Heart left ventricle (tissue), 16 donors: ENCODE measurements around the gene FAM89A. TPM values are rescaled to one million over a fixed set of nuclear protein-coding genes. Genes with fewer than 3 reads are reported as not detected.

Source experiments
- ATAC-seq, 4 donors: fragments of 200-7000 bp; cut with Tn5 transposase; one replicate each; pipeline ENCODE4 v1.9.1; 2020 to 2022; ENCODE audit warnings: moderate library complexity in 4 of 4, mild to moderate bottlenecking in 3 of 4, moderate number of reproducible peaks in 1 of 4
- DNase-seq, 5 donors: peaks; one replicate each; pipeline ENCODE4 v3.0.0-alpha.2; 2020
- H3K27ac ChIP-seq, 12 donors: fragments of 200-600 bp; sonication (generic) in 4 of 12; one replicate each; pipeline versions ENCODE4 v1.5.0 to v1.8.0; 2016 to 2022; ENCODE audit warnings: mild to moderate bottlenecking in 2 of 12
- H3K27me3 ChIP-seq, 9 donors: fragments of 200-600 bp; sonication (generic) in 2 of 9; one replicate each; pipeline versions ENCODE4 v1.5.1 to v1.8.0; 2016 to 2022; ENCODE audit warnings: mild to moderate bottlenecking in 3 of 9
- H3K36me3 ChIP-seq, 9 donors: fragments of 200-600 bp; sonication (generic) in 2 of 9; one replicate each; pipeline versions ENCODE4 v1.5.0 to v1.8.0; 2018 to 2022; ENCODE audit warnings: mild to moderate bottlenecking in 2 of 9
- H3K4me1 ChIP-seq, 12 donors: fragments of 200-600 bp; sonication (generic) in 4 of 12; one replicate each; pipeline versions ENCODE4 v1.5.0 to v1.8.0; 2016 to 2022; ENCODE audit warnings: mild to moderate bottlenecking in 3 of 12
- H3K4me3 ChIP-seq, 12 donors: fragments of 200-600 bp; sonication (generic) in 4 of 12; one replicate each; pipeline versions ENCODE4 v1.5.0 to v1.8.0; 2017 to 2022; ENCODE audit warnings: mild to moderate bottlenecking in 9 of 12, moderate library complexity in 4 of 12
- H3K9me3 ChIP-seq, 12 donors: fragments of 200-600 bp; sonication (generic) in 4 of 12; one replicate each; pipeline versions ENCODE4 v1.5.0 to v1.8.0; 2016 to 2022; ENCODE audit warnings: mild to moderate bottlenecking in 1 of 12
- CTCF ChIP-seq, 12 donors: fragments of 200-600 bp; sonication (generic) in 4 of 12; IDR thresholded peaks; one replicate each; pipeline versions ENCODE4 v1.5.0 to v1.8.0; 2018 to 2022; ENCODE audit warnings: antibody characterized with exemption in 12 of 12, mild to moderate bottlenecking in 5 of 12
- POLR2A ChIP-seq, 2 donors: fragments of 450-650 bp; IDR thresholded peaks; one replicate each; pipeline ENCODE4 v1.6.1; 2017; ENCODE audit warnings: antibody characterized with exemption in 2 of 2, mild to moderate bottlenecking in 2 of 2, moderate library complexity in 2 of 2
- WGBS, 4 donors: extraction: QIAGEN DNeasy Blood & Tissue Kit in 2 of 4; methylation state at CpG; one replicate each; pipeline versions ENCODE4 v1.1.5 to v1.1.7; 2013 to 2018; 5-methylcytosine and 5-hydroxymethylcytosine counted together
- intact Hi-C, 10 donors: fragments of 100-400 bp; cut with DNase I; formaldehyde crosslinking; loops; one replicate each; pipeline versions ENCODE4 v1.11.1 to v1.14.2; 2022
- microRNA counts, 2 donors: library from miRNA; unstranded; fragments of <30 nt; microRNA quantifications; one replicate each; lab custom pipeline; 2016
- polyA plus RNA-seq, 2 donors: library from polyadenylated mRNA; stranded (reverse); fragments of 200-250 nt; gene quantifications; one replicate each; pipeline ENCODE4 v1.2.3, GENCODE V29; 2013
- total RNA-seq, 9 donors: library from RNA; depleted of rRNA in 2 of 9; stranded (reverse); fragments of >200 nt in 2 of 9; fragmentation: NEBNext Ultra II Directional in 3 of 9; extraction: Animal tissue kit (Norgen Biotek cat#: 25700) in 3 of 9; gene quantifications; one replicate each; pipeline versions ENCODE4 v1.1.0 to v1.2.4, GENCODE V29; 2016 to 2023
- donor health status: ischemic (EF 13 %, LVEDD 7.1; RV severe dilation, severe dysfunction).
- donor health status: healthy with polysubstance abuse.
- donor health status: DM: no; HTN: yes; CAD: no.
- donor health status: DM: no; HTN: no; CAD: no.
- donor health status: ischemic (EF 25% LVEDD 6.9; RV normal size, moderate dysfunction).
- donor health status: ischemic (EF 25% LVEDD 5.7; RV mildly dilated, moderate dysfunction).
- donor health status: healthy.
- donor health status: DM: yes; HTN: yes; CAD: no.
- donor health status: ischemic (EF 35%, LVEDD 5.7; RV mildly dilated, moderate dysfunction).
- donor health status: nonischemic (EF 11% LVEDD 7.7; RV severe dilation, severe dysfunction).
- donor health status: DM: yes; HTN: yes; CAD: no.
- donor health status: PGD.
- donor health status: ischemic (EF 29% LVEDD 5.4; RV normal size, mild dysfunction).
- donor health status: nonischemic (EF 23%, LVEDD 6.1; RV moderate dilation, normal function).

The FAM89A gene
- total and polyA plus RNA-seq, 11 donors: 3.8 to 11.5 (median 6.0) TPM

- ATAC-seq: no peak
- Histone ChIP-seq H3K9me3 (no peaks in the 10 kb centered on the region), H3K36me3 (peaks cover 0 to 4% (median 0%) of the 10 kb centered on the region in 9 donors), H3K4me3 (no peak overlapping the region), H3K27me3 (no peaks in the 10 kb centered on the region), H3K4me1 (peaks cover 0 to 20% (median 0%) of the 10 kb centered on the region in 12 donors), H3K27ac (no peak overlapping the region)
- no peak for TF ChIP-seq POLR2A (IDR thresholded peaks at IDR 0.05)
- no peak for TF ChIP-seq CTCF (IDR thresholded peaks at IDR 0.05)
- intact Hi-C loops: loop anchor here in 1 of 10 donors (10.0 kb wide), 1 partner anchor 56 kb away; no protein-coding TSS in a partner anchor
- DNase-seq: no peak
- WGBS, 4 donors: 93 to 96% (median 94%) methylated on average over 5 of the region's 5 CpGs
Measured at GRCh38 chr1:230970432-230970831, 69.6 kb downstream of the FAM89A start.

MicroRNA genes within 50 kb of the gene (microRNA counts, 767-probe panel; counts per million panel counts)
- 0 to 71.6 counts per million in 2 donors for microRNA hsa-miR-1182 (lab: Ali Mortazavi, UCI)

Other genes with a start within 250 kb of the FAM89A start
- gene C1orf198, start 171.7 kb downstream of the FAM89A start, total RNA-seq: 100 to 1,000 TPM in 1 of 9 donors, 10 to 100 TPM in 8; 29.7 to 145 (median 63.8) TPM
- gene C1orf198, start 171.7 kb downstream of the FAM89A start, polyA plus RNA-seq: 10 to 100 TPM; 23.1 to 72.8 TPM
- gene TTC13, start 61.4 kb downstream of the FAM89A start, total RNA-seq: 1 to 10 TPM; 5.8 to 9.6 (median 6.9) TPM
- 1 to 10 TPM; 3.7 to 8.0 TPM for gene TTC13, start 61.4 kb downstream of the FAM89A start, polyA plus RNA-seq
- 10 to 100 TPM; 16.3 to 24.8 (median 22.0) TPM for gene ARV1, start 61.2 kb downstream of the FAM89A start, total RNA-seq
- 10 to 100 TPM; 24.5 to 49.7 TPM for gene ARV1, start 61.2 kb downstream of the FAM89A start, polyA plus RNA-seq
- gene TRIM67, start 121.8 kb upstream of the FAM89A start, total RNA-seq: under 1 TPM in 3 of 9 donors, not detected in 6; 0.12 to 0.16 (median 0.13) TPM
- gene TRIM67, start 121.8 kb upstream of the FAM89A start, polyA plus RNA-seq: not detected
- 10 to 100 TPM; 43.3 to 62.6 (median 52.8) TPM for gene GNPAT, start 201.0 kb upstream of the FAM89A start, total RNA-seq
- gene GNPAT, start 201.0 kb upstream of the FAM89A start, polyA plus RNA-seq: 10 to 100 TPM; 49.0 to 55.5 TPM